H9 (cell line): ENCODE data around the gene FGF12. TPM values are rescaled to one million over a fixed set of nuclear protein-coding genes. Genes with fewer than 3 reads are reported as not detected.

Source experiments
- DNase-seq: peaks from one replicate; pipeline ENCODE4 v3.0.0-alpha.2; 2017
- H2AFZ ChIP-seq: one replicate; pipeline ENCODE4 v1.6.1; 2013; ENCODE audit warnings: mild to moderate bottlenecking, low read length, control low read depth, moderate library complexity
- H2AK5ac ChIP-seq: 2 replicates; pipeline ENCODE4 v1.6.1; 2013; ENCODE audit warnings: low read length, control low read depth, mixed read lengths; ENCODE audit not compliant: insufficient read length
- H2BK120ac ChIP-seq: one replicate; pipeline ENCODE4 v1.6.1; 2013; ENCODE audit warnings: low read depth, mild to moderate bottlenecking, low read length, control low read depth, inconsistent platforms; ENCODE audit not compliant: poor library complexity, severe bottlenecking
- H2BK12ac ChIP-seq: 2 replicates; pipeline ENCODE4 v1.6.1; 2013; ENCODE audit warnings: low read length, control low read depth, mixed read lengths, low read depth; ENCODE audit not compliant: insufficient read length
- H2BK15ac ChIP-seq: 2 replicates; pipeline ENCODE4 v1.6.1; 2013; ENCODE audit warnings: low read depth, low read length, control low read depth
- H2BK20ac ChIP-seq: one replicate; pipeline ENCODE4 v1.6.1; 2013; ENCODE audit warnings: low read depth, mild to moderate bottlenecking, low read length, control low read depth, inconsistent platforms; ENCODE audit not compliant: poor library complexity, severe bottlenecking
- H2BK5ac ChIP-seq: 2 replicates; pipeline ENCODE4 v1.6.1; 2013; ENCODE audit warnings: low read length, control low read depth, mixed read lengths; ENCODE audit not compliant: insufficient read length
- H3K14ac ChIP-seq: 2 replicates; pipeline ENCODE4 v1.6.1; 2013; ENCODE audit warnings: low read length, control low read depth; ENCODE audit not compliant: insufficient read depth
- H3K18ac ChIP-seq: 2 replicates; pipeline ENCODE4 v1.6.1; 2013; ENCODE audit warnings: low read depth, mild to moderate bottlenecking, mixed read lengths, low read length, control low read depth; ENCODE audit not compliant: insufficient read length
- H3K23ac ChIP-seq: 2 replicates; pipeline ENCODE4 v1.6.1; 2013; ENCODE audit warnings: low read length, control low read depth, mixed read lengths, low read depth; ENCODE audit not compliant: insufficient read length
- H3K23me2 ChIP-seq: 2 replicates; pipeline ENCODE4 v1.6.1; 2013; ENCODE audit warnings: low read depth, mild to moderate bottlenecking, mixed read lengths, low read length, control low read depth; ENCODE audit not compliant: insufficient read length, poor library complexity, severe bottlenecking
- H3K27ac ChIP-seq: 2 replicates; pipeline ENCODE4 v1.5.1; 2013; ENCODE audit warnings: low read length, control low read depth, mixed read lengths, low read depth; ENCODE audit not compliant: insufficient read length
- H3K27me3 ChIP-seq: 2 replicates; pipeline ENCODE4 v1.6.1; 2013; ENCODE audit warnings: low read length, control low read depth, inconsistent platforms; ENCODE audit not compliant: insufficient read depth
- H3K4ac ChIP-seq: 2 replicates; pipeline ENCODE4 v1.6.1; 2013; ENCODE audit warnings: low read depth, mild to moderate bottlenecking, control low read depth, inconsistent platforms, low read length, moderate library complexity
- H3K4me1 ChIP-seq: 2 replicates; pipeline ENCODE4 v1.6.1; 2013; ENCODE audit warnings: low read length, control low read depth, inconsistent platforms; ENCODE audit not compliant: insufficient read depth
- H3K4me2 ChIP-seq: 2 replicates; pipeline ENCODE4 v1.6.1; 2013; ENCODE audit warnings: low read length, control low read depth, mixed read lengths; ENCODE audit not compliant: insufficient read length, insufficient read depth
- H3K56ac ChIP-seq: 2 replicates; pipeline ENCODE4 v1.6.1; 2013; ENCODE audit warnings: low read depth, mild to moderate bottlenecking, mixed read lengths, low read length, control low read depth; ENCODE audit not compliant: insufficient read length
- H3K79me1 ChIP-seq: 2 replicates; pipeline ENCODE4 v1.6.1; 2013; ENCODE audit warnings: low read depth, mild to moderate bottlenecking, moderate library complexity, low read length, control low read depth, inconsistent platforms; ENCODE audit not compliant: insufficient read depth, poor library complexity, severe bottlenecking
- H3K79me2 ChIP-seq: 2 replicates; pipeline ENCODE4 v1.6.1; 2013; ENCODE audit warnings: low read length, control low read depth, inconsistent platforms; ENCODE audit not compliant: insufficient read depth
- H3K9ac ChIP-seq: 2 replicates; pipeline ENCODE4 v1.6.1; 2013; ENCODE audit warnings: low read length, control low read depth, mixed read lengths; ENCODE audit not compliant: insufficient read length; ENCODE audit errors: extremely low read depth
- H3K9me3 ChIP-seq: one replicate; pipeline ENCODE4 v1.6.1; 2013; ENCODE audit warnings: low read depth, low read length, inconsistent platforms; ENCODE audit not compliant: control insufficient read depth
- H3T11ph ChIP-seq: one replicate; pipeline ENCODE4 v1.6.1; 2013; ENCODE audit warnings: mild to moderate bottlenecking, low read length, control low read depth, inconsistent platforms
- H4K20me1 ChIP-seq: one replicate; pipeline ENCODE4 v1.6.1; 2013; ENCODE audit not compliant: control insufficient read depth, insufficient read length, insufficient read depth
- H4K5ac ChIP-seq: 2 replicates; pipeline ENCODE4 v1.6.1; 2013; ENCODE audit warnings: low read depth, mild to moderate bottlenecking, mixed read lengths, low read length, control low read depth; ENCODE audit not compliant: insufficient read length
- H4K8ac ChIP-seq: replicated peaks from 2 replicates; pipeline ENCODE4 v1.6.1; 2013; ENCODE audit warnings: low read length, control low read depth, mixed read lengths, low read depth; ENCODE audit not compliant: insufficient read length
- H4K91ac ChIP-seq: 2 replicates; pipeline ENCODE4 v1.6.1; 2013; ENCODE audit warnings: low read depth, mild to moderate bottlenecking, moderate library complexity, mixed read lengths, low read length, control low read depth; ENCODE audit not compliant: insufficient read length
- H3K27ac Mint-ChIP-seq, 3 experiments: 2 replicates in 2 of 3; 3 replicates in 1 of 3; pipeline ENCODE4 v1.8.0; 2020 to 2021; ENCODE audit warnings: mixed read lengths in 3 of 3, mild to moderate bottlenecking in 1 of 3, moderate library complexity in 1 of 3
- H3K27me3 Mint-ChIP-seq: 2 replicates; pipeline ENCODE4 v1.8.0; 2021; ENCODE audit warnings: low read depth, mild to moderate bottlenecking, moderate library complexity, mixed read lengths
- H3K36me3 Mint-ChIP-seq, 3 experiments: 2 replicates in 2 of 3; 3 replicates in 1 of 3; pipeline ENCODE4 v1.8.0; 2020 to 2021; ENCODE audit warnings: low read depth in 3 of 3, mixed read lengths in 3 of 3; ENCODE audit not compliant: insufficient read depth in 1 of 3
- H3K4me1 Mint-ChIP-seq, 2 experiments: 2 replicates each; pipeline ENCODE4 v1.8.0; 2020; ENCODE audit warnings: mixed read lengths in 2 of 2
- H3K4me3 Mint-ChIP-seq, 2 experiments: 2 replicates in 1 of 2; 3 replicates in 1 of 2; pipeline ENCODE4 v1.8.0; 2020 to 2021; ENCODE audit warnings: mild to moderate bottlenecking in 2 of 2, mixed read lengths in 2 of 2, moderate library complexity in 1 of 2
- H3K9me3 Mint-ChIP-seq, 2 experiments: 2 replicates in 1 of 2; 3 replicates in 1 of 2; pipeline ENCODE4 v1.8.0; 2020; ENCODE audit warnings: mild to moderate bottlenecking in 2 of 2, mixed read lengths in 2 of 2, moderate library complexity in 1 of 2
- WGBS: extraction: QIAGEN DNeasy Blood & Tissue Kit; methylation state at CpG from one replicate; pipeline ENCODE4 v1.1.7; 2013; ENCODE audit warnings: missing lambda C conversion rate, low lambda C conversion rate, mixed read lengths; ENCODE audit not compliant: insufficient read length; ENCODE audit errors: extremely low coverage; 5-methylcytosine and 5-hydroxymethylcytosine counted together
- total RNA-seq: library from RNA; stranded (reverse); gene quantifications from 2 replicates; pipeline ENCODE4 v1.2.1, GENCODE V29; 2021
- TF ChIP-seq, protein P1 (sequence below): fragments of 200-600 bp; sonication (generic); conservative IDR thresholded peaks from 3 replicates; pipeline ENCODE4 v1.8.0; 2021; ENCODE audit warnings: antibody characterized with exemption, mild to moderate bottlenecking

The FGF12 gene
- total RNA-seq, 1 experiment from 2014 or later, result 5.6 TPM

DNA sequence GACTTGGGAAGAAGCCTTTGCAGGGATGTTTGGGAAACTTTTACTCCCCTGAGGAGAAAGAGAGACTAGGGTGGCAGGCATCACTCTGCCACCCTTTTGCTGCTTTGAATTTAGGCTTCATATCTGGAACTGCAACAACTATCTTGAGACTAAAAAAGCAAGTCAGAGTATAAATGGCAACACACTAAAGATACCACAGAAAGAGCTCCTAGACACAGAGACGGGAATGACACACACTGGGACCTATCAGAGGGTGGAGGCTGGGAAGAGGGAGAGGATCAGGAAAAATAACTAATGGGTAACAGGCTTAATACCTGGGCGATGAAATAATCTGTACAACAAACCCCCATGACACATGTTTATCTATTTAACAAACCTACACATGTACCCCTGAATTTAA is 237.8 kb downstream of the FGF12 start:
- Mint-ChIP-seq H3K4me1 (no peaks in the 10 kb centered on the region), H3K27me3 (no peaks in the 10 kb centered on the region), H3K9me3 (peaks cover 0 to 2% of the 10 kb centered on the region in 2 experiments; a peak in 2 of 5 replicates), H3K4me3 (no peak overlapping the region), H3K36me3 (no peaks in the 10 kb centered on the region), H3K27ac (no peak overlapping the region; a peak in 1 of 7 replicates)
- Histone ChIP-seq H3K4me1 (no peaks in the 10 kb centered on the region), H2AFZ (no peak overlapping the region), H2AK5ac (no peak overlapping the region), H2BK20ac (no peak overlapping the region), H3K9me3 (no peaks in the 10 kb centered on the region), H3K23ac (no peak overlapping the region), H3T11ph (no peak overlapping the region), H4K20me1 (no peaks in the 10 kb centered on the region), H3K23me2 (no peaks in the 10 kb centered on the region), H3K79me2 (no peaks in the 10 kb centered on the region), H3K18ac (no peak overlapping the region), H2BK12ac (no peak overlapping the region), H2BK5ac (no peak overlapping the region), H2BK120ac (no peak overlapping the region), H4K5ac (no peak overlapping the region), H3K79me1 (no peaks in the 10 kb centered on the region), H3K27ac (no peak overlapping the region), H2BK15ac (no peak overlapping the region), H3K4ac (no peak overlapping the region), H3K9ac (no peak overlapping the region), H3K14ac (no peak overlapping the region), H3K4me2 (no peak overlapping the region), H4K8ac (no peak overlapping the region), H3K56ac (no peak overlapping the region), H3K27me3 (no peaks in the 10 kb centered on the region), H4K91ac (no peak overlapping the region)
- no peak for DNase-seq
- TF ChIP-seq, protein P1, sequence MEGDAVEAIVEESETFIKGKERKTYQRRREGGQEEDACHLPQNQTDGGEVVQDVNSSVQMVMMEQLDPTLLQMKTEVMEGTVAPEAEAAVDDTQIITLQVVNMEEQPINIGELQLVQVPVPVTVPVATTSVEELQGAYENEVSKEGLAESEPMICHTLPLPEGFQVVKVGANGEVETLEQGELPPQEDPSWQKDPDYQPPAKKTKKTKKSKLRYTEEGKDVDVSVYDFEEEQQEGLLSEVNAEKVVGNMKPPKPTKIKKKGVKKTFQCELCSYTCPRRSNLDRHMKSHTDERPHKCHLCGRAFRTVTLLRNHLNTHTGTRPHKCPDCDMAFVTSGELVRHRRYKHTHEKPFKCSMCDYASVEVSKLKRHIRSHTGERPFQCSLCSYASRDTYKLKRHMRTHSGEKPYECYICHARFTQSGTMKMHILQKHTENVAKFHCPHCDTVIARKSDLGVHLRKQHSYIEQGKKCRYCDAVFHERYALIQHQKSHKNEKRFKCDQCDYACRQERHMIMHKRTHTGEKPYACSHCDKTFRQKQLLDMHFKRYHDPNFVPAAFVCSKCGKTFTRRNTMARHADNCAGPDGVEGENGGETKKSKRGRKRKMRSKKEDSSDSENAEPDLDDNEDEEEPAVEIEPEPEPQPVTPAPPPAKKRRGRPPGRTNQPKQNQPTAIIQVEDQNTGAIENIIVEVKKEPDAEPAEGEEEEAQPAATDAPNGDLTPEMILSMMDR, result no peak
- no CpG with 5 or more reads among the region's 2 CpGs for WGBS
